Lower leg skin (tissue), 4 donors: ENCODE measurements around the gene WDFY4. TPM values are rescaled to one million over a fixed set of nuclear protein-coding genes. Genes with fewer than 3 reads are reported as not detected.

Source experiments
- DNase-seq, 2 donors: peaks; one replicate each; pipeline ENCODE4 v3.0.0-alpha.2; 2019; ENCODE audit warnings: low spot score in 2 of 2
- H3K4me3 ChIP-seq: fragments of 200-600 bp; sonication (generic); 2 replicates; pipeline ENCODE4 v1.5.1; 2017; ENCODE audit warnings: mild to moderate bottlenecking, low read depth; ENCODE audit not compliant: poor library complexity, severe bottlenecking
- POLR2A ChIP-seq, 2 donors: fragments of 450-650 bp; IDR thresholded peaks; one replicate each; pipeline ENCODE4 v1.6.1; 2016 to 2017; ENCODE audit warnings: antibody characterized with exemption in 2 of 2, mild to moderate bottlenecking in 1 of 2, moderate library complexity in 1 of 2
- WGBS, 2 donors: methylation state at CpG; one replicate each; pipeline ENCODE4 v1.1.5; 2018; 5-methylcytosine and 5-hydroxymethylcytosine counted together
- intact Hi-C: fragments of 100-400 bp; cut with DNase I; formaldehyde crosslinking; loops from one replicate; pipeline ENCODE4 v1.15.0; 2023; ENCODE audit warnings: low total_unique reads
- total RNA-seq, 4 donors: library from RNA; depleted of rRNA; stranded (reverse); fragments of >200 nt; gene quantifications; one replicate each; pipeline ENCODE4 v1.1.0, GENCODE V29; 2016
- TF ChIP-seq, protein P1 (sequence below), 3 donors: fragments of 450-650 bp; IDR thresholded peaks; one replicate each; pipeline ENCODE4 v1.5.1; 2016; ENCODE audit warnings: antibody characterized with exemption in 3 of 3, mild to moderate bottlenecking in 3 of 3, moderate library complexity in 2 of 3

Gene WDFY4
- total RNA-seq, 4 donors from 2014 or later = 0.91 to 4.2 (median 1.1) TPM

DNA sequence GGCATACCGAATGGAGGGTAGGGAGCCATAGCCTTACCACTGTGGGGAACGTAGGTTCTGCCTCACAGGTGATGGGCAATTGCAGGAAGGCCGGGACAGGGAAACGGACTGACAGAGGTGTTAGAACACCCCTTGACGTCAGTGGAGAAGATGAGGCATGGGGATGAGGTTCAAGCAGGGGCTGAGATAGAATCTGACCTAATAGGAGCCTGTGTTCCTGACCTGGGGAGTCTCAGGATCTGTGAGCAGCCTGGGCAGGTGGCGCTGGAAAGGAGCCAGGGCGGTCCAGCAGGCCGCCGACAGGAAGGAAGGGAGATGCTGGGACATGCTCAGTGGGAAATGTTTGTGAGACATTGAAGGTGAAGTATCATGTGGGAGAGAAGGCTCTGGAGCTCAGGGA lies 109.4 kb downstream of the WDFY4 start:
- peak in 1 of 2 donors; percentile 65 for DNase-seq
- 68 to 69% methylated on average over 9 of the region's 9 CpGs for WGBS, 2 donors
- intact Hi-C loops = no loop called here
- no peak for TF ChIP-seq POLR2A (IDR thresholded peaks at IDR 0.05)
- TF ChIP-seq, protein P1, sequence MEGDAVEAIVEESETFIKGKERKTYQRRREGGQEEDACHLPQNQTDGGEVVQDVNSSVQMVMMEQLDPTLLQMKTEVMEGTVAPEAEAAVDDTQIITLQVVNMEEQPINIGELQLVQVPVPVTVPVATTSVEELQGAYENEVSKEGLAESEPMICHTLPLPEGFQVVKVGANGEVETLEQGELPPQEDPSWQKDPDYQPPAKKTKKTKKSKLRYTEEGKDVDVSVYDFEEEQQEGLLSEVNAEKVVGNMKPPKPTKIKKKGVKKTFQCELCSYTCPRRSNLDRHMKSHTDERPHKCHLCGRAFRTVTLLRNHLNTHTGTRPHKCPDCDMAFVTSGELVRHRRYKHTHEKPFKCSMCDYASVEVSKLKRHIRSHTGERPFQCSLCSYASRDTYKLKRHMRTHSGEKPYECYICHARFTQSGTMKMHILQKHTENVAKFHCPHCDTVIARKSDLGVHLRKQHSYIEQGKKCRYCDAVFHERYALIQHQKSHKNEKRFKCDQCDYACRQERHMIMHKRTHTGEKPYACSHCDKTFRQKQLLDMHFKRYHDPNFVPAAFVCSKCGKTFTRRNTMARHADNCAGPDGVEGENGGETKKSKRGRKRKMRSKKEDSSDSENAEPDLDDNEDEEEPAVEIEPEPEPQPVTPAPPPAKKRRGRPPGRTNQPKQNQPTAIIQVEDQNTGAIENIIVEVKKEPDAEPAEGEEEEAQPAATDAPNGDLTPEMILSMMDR (IDR thresholded peaks at IDR 0.05) = no peak
- H3K4me3 ChIP-seq = no peak overlapping the region

DNA sequence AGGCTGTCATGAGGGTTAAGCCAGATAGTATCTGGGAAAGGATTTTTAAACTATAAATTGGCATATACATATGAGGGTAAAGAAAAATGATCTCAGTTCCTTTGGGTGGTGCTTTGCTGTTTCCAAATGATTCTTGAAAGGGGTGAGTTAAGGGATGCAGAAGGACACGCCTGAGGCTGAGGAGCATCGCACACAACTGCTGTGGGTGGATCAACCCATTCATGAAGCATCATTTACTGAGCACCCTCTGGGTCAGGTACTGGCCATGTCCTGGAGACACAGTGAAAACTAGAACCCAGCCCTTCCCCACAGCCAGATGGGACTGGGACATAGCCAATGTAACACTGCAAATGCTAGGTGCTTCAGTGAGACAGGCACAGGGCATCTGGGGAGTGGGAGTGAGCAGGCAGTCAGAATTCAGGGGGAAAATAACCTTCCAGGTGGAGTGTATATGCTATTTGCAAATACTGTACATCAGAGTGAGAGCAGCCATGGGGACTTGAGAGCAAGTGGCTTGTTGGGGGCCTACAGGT lies 112.1 kb downstream of the WDFY4 start:
- H3K4me3 ChIP-seq = no peak overlapping the region
- intact Hi-C loops = no loop called here
- DNase-seq = peak in 1 of 2 donors; percentile 79
- no peak for TF ChIP-seq POLR2A (IDR thresholded peaks at IDR 0.05)
- 92 to 93% methylated on average over 2 of the region's 2 CpGs for WGBS, 2 donors

DNA sequence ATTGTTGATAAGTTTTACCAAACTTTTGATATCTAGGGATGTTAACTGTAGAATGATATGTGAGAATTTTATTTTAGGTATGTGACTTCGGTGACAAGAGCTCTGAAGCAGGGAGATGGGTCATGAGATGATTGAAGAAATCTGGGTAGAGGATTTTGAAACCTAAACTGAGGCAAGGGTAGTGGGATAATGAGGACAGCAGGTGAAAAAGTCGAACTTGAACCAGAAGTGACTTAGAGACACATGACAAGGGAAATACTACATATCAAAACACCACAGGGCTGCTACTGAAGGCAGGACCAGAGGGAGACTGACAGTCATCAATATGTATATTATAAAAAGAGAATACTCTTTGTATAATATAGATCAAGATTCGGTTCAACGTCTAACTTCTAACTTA lies 113.2 kb downstream of the WDFY4 start:
- TF ChIP-seq, protein P1 (IDR thresholded peaks at IDR 0.05) = no peak
- no peak for TF ChIP-seq POLR2A (IDR thresholded peaks at IDR 0.05)
- intact Hi-C loops = no loop called here
- no peak overlapping the region for H3K4me3 ChIP-seq
- DNase-seq = no peak
- WGBS, 2 donors = 86 to 89% methylated on average over 4 of the region's 4 CpGs

DNA sequence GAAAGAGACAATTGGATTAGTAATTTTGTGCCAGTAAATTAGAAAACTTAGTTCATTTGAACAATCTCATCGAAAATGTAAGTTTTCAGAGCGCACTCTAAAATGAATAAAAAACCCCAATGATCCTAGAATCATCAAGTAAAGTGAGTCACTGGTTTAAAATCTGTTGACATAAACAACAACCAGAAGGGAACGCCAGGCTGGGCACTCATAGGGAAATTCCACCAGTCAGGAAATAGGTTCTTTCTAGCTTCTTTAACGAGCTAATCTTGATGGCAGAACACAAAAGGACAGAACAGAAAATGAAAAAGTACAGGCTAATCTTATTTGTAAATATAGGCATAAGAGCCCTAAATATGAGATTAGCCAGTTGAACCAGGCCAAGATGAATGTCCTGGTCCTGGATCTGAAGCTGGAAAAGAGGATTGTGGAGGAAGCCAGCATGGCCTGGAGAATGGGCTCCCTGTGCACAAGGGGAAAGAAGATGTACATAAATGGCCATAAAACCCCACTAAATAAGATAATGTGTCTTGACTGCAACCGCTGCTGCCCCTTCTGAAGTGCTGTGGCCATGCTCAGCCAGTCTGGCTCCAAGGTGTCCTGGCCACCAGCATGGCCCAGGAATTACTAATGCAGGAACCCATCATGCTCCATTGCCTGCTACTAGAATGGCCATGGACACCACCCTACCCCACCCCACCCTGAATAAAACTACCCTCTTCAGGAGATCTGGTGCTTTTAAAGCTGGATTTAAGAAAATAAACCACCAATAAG lies 114.0 kb downstream of the WDFY4 start:
- TF ChIP-seq, protein P1 (IDR thresholded peaks at IDR 0.05) = no peak
- TF ChIP-seq POLR2A (IDR thresholded peaks at IDR 0.05) = no peak
- WGBS, 2 donors = 55 to 57% methylated on average over 5 of the region's 5 CpGs
- intact Hi-C loops = no loop called here
- no peak overlapping the region for H3K4me3 ChIP-seq
- peak in 1 of 2 donors; percentile 73 for DNase-seq

DNA sequence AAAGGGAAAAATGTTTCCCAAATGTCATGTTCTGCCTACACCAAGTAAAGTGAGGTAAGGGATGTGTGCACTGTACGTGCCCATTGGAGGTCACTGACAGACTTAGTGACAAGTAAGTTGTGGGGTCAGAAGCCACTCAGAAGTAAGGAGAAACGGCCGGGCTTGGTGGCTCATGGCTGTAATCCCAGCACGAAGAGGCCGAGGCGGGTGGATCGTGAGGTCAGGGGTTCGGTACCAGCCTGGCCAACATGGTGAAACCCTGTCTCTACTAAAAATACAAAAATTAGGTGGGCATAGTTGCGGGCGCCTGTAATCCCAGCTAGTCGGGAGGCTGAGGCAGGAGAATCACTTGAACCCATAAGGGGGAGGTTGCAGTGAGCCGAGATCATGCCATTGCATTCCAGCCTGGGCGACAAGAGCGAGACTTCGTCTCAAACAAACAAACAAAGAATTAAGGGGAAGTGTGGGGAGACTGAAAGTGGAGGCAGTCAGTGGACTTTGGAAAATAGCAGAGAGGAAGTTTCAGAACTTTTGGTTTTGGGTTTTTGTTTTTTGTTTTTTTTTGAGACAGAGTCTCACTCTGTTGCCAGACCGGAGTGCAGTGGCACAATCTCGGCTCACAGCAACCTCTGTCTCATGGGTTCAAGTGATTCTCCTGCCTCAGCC lies 114.8 kb downstream of the WDFY4 start:
- no peak overlapping the region for H3K4me3 ChIP-seq
- 81 to 91% methylated on average over 17 of the region's 17 CpGs for WGBS, 2 donors
- DNase-seq = peak in 1 of 2 donors; percentile 64
- TF ChIP-seq POLR2A (IDR thresholded peaks at IDR 0.05) = no peak
- TF ChIP-seq, protein P1 (IDR thresholded peaks at IDR 0.05) = no peak
- intact Hi-C loops = no loop called here

DNA sequence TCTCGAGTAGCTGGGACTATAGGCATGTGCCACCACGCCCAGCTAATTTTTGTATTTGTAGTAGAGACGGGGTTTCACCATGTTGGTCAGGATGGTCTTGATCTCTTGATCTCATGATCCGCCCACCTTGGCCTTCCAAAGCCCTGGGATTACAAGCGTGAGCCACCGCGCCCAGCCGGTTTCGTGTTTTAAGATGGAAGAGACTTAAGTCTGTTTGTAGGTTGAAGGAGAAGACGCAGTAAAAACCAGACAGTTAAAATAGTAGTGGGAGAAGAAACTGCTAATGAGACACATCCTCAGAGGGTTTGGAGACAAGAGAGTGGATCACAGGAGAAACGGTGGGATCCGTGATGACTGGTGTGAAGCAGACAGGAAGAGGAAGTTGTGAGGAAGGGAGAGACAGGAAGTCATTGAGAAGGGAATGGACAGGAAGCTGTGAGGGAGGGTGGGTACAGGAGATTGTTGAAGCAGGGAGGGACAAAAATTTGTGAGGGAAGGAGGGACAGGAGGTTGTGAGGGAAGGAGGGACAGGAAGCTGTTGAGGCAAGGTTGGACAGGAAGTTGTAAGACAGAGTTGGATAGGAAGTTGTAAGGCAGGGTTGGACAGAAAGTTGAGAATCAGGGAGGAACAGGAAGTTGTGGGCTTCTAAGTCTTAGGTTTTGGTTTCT lies 115.5 kb downstream of the WDFY4 start:
- WGBS, 2 donors = 80 to 85% methylated on average over 12 of the region's 12 CpGs
- H3K4me3 ChIP-seq = no peak overlapping the region
- intact Hi-C loops = no loop called here
- peak in 1 of 2 donors; percentile 82 for DNase-seq
- TF ChIP-seq, protein P1 (IDR thresholded peaks at IDR 0.05) = no peak
- no peak for TF ChIP-seq POLR2A (IDR thresholded peaks at IDR 0.05)
